HK-2 (cell line): ENCODE data around the gene POU6F2.
"Not testable (repeated sequence)": the region's sequence is repeated elsewhere in the genome, so short reads cannot be mapped to it uniquely, and the experiment has no call there.

ENCODE experiments used
- DNase-seq: peaks from one replicate; pipeline ENCODE4 v3.0.0-alpha.2; 2018; ENCODE audit not compliant: unreplicated experiment

The POU6F2 gene

GRCh38 chr7:39187130-39187529, 209.4 kb downstream of the POU6F2 start:
- DNase-seq: no peak

DNA sequence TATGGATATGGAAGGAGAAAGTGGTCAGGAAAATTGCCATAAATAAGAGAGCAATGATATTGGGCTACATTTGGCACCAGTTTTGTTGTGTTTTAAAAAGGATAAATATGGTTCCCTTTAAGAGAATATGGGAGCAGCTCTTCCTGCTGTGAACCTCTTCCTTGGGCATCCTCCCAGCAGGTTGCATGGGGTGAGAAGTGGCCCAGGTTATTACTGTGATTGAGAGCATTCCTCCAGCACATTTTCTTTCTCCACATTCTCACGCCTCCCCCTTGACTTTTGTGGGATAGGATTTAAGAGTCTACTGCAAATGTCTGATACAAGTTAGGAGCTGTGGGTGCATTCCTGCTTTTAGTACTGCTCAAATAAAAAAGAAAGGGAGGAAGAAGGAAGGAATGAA, 214.8 kb downstream of the POU6F2 start:
- no peak for DNase-seq

- DNase-seq: not testable (repeated sequence)
These were observed 216.7 kb downstream of the POU6F2 start for GRCh38 chr7:39194388-39194787.

DNA sequence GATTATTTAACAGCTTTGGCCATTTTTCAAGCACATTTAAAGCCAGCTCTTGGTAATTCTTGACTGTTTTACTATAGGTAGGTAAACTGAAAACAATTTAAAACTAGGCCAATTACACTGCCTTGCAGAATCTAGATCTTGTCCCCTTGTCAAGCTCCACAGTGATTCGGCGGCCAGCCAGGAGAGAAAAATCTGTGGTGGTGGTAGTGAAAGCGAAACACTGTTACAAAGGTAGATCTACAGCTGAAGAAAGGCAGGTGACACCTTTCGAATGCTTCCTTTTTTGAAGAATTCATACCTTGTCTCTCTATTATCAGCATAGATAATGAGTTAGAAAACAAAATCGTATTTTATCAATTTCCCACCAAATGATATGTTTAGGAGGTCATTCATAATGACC, 218.3 kb downstream of the POU6F2 start:
- DNase-seq: no peak

DNA sequence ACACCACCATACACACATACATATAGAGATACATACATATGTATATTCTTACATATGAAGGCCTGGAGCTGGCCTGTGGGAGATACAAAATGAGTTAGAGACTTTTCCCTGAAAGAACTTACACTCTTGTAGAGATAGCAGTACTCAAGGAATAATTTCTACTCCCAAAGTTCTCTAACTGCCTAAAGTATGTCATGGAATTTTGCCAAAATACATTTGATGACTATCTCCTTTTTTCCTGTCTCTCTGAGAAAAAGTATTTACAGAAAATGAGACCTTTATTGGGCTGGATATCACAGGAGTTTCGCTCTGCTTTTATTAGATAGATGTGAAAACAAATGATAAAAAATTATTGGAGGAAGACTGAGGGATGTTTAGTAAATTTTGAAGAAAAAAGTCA, 220.1 kb downstream of the POU6F2 start:
- DNase-seq: no peak

DNA sequence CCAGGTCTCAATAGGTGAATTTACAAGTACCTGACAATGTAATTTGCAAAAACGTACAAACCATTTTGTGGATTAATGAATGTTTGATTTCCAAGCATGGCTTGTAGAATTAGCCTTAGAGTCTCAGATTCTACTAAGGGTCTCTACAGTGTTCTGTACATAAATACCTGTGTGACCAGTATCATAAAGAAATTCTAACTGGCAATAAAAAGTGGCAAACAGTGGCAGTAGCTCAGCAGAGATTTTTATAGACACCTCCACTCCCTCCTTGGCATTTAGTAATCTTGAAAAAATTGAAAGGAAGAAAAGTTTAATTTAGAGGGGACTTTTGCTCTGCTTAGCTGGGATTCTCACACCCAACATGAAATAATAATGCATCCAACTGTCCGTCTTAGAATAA, 220.8 kb downstream of the POU6F2 start:
- no peak for DNase-seq

DNA sequence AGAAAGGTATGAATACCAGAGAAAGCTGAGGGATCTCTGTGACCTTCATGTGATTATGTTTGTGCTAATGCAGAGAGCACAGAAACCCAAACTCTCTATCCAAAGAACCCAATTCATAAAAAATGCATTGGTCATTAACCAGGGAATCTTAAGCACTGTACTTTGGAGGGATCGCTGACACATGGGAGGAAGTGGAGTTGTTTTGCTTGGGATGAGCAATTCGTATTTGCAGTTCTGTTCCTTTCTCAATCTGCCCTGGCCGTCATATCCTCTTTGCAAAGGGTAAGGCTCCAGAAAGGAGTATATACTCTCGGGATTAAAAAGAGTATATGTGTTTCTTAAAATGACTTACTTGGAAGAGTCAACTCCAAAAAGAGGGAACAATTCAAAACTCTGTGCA, 221.3 kb downstream of the POU6F2 start:
- DNase-seq: no peak

GRCh38 chr7:39199951-39200350, 222.2 kb downstream of the POU6F2 start:
- no peak for DNase-seq

- no peak for DNase-seq
These were observed 224.3 kb downstream of the POU6F2 start for GRCh38 chr7:39202041-39202440.

DNA sequence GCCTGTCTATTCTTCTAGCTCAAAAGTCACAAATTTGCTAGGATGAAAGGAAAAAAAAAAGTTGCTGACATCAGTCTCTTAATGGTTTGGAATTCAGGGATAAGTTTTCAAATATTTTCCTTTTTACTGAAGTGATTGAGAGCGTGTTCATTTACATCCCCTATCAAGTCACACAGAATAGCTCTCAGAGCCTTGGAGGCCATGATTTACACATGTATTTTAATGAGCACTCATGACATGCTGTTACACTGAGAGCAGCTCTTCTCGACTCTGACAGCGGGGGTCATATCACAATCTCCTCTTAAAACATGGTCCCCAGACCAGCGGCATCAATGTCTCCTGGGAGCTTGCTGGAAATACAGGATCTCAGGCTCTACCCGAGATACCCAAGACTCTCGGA, 232.7 kb downstream of the POU6F2 start:
- DNase-seq: no peak

- no peak for DNase-seq
These were observed 233.9 kb downstream of the POU6F2 start for GRCh38 chr7:39211581-39211980.

GRCh38 chr7:39212876-39213275, 235.2 kb downstream of the POU6F2 start:
- no peak for DNase-seq

GRCh38 chr7:39217783-39218182, 240.1 kb downstream of the POU6F2 start:
- DNase-seq: no peak

- no peak for DNase-seq
These were observed 242.2 kb downstream of the POU6F2 start for GRCh38 chr7:39219869-39220268.

GRCh38 chr7:39221901-39222300, 244.2 kb downstream of the POU6F2 start:
- DNase-seq: no peak

DNA sequence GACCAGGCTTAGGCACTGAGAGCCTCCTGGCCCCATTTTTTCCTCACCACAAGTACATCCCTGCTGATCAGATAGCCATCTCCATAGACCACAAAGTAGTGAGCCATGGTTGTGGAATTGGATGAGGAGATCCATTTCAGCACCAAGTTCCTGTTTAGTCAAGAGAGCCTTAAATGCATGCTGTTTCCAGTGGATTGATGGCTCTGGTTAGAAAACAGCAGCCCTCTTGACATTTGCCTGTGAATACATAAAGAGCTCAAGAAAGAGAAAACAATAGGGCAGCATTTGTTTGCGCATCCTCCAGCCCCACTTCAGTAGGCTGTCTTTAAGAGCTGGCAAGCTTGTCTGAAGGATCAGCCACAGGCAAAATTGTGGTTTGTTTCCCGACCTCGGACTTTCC, 251.2 kb downstream of the POU6F2 start:
- DNase-seq: no peak

DNA sequence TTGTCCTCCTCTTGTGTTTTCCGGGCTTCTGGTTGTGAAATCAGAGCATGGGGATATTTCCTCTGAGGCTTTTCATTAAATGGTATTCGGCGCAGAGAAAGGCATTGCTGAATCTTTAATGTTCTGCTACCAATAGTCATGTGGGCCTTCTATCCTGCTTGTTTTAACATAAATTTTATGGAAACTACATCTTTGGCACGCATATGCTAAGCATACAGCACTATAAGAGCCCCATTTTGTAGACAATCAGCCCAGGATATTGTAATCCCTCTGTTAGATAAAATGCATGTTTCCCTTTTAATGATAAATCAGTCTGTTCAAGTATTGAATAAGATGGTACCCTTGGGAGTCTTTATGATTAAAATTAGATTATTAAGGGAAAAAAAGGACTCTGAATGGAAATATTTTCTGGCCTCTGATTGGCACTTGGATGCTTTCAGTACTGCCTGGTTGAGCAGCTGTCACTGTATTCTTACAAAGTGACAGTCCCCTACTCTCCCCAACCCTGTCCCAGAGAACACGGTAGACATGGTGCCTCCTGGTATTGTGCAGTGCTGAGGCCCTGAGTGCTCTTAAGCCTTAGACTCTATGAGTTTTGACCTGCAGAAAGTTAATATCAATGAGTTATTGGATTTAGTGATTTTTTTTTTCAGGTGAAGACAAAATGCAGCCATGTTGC, 256.3 kb downstream of the POU6F2 start:
- no peak for DNase-seq

DNA sequence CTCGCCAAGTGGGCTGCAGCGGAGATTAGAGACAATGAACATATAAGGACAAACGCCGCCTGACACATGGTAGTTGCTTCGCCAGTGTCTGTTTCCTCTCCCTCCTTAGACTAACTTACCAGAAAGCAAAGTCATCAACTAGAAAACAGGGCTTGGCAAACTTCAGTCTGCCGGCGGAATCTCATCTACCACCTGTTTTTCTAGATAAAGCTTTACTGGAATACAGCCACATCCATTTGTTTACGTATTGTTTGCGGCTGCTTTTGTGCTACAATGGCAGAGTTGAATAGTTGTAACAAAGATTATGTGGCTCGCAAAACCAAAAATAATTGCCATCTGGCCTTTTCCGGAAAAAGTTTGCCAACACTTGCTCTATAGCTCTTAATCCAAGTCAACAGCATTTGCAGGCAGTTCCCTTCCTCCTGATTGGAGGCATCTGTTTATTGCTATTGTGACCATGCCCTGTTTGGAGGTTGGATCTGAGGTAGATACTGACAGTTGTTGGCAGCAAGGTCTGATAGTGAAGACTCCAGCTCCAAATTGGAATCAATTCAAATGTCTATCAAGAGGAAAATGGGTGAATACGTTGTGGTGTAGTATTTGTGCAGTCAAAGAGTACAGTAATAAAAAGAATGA, 260.6 kb downstream of the POU6F2 start:
- DNase-seq: no peak

DNA sequence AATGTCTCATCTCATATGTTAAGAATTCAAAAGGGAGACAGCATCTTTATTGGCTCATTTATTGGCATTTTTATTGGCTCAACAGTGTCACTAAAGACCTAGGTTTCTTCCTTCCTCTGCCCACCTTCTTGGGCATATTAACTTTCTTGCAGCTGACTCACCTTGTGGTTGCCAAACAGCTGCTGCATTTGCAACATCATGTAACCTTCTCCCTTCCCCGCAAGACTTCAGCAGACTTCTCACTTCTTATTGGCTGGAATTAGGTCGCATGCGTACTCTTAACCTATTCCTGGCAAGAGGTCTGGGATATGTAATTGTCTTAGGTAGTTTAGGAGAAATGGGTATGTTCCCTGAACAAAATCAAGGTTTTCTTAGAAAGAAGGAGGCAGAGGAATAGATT, 263.2 kb downstream of the POU6F2 start:
- no peak for DNase-seq

- no peak for DNase-seq
These were observed 269.9 kb downstream of the POU6F2 start for GRCh38 chr7:39247576-39247975.

DNA sequence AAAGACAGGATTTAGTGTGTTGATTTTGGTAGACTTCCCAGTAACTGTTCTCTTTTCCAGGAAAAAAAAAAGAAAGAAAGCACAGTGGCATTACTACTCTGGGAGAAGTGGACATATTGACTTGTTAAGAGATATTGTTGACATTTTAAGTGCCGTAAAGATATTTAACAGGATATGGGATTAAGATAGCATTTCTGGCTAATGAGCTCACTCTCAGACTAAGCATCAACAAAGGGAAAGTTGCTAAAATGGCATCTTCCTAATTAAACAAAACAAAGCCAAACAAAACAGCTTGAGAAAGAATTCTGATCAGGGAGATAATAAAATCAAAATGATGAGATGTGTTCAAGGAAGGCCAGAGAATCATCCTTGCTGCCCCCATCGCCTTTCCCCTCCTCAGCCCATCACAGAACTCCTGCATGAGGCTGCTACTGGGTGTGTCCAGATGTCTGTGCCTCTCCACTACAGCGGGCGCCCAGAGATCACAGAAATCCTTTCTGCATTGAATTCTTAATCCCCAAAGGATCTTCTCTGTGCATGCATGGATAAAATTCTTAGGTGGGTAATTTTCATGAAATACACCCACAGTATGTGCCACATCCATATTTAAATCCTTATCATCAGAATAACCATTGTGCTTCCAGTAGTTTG, 270.5 kb downstream of the POU6F2 start:
- DNase-seq: no peak

- DNase-seq: no peak
These were observed 271.0 kb downstream of the POU6F2 start for GRCh38 chr7:39248692-39249090.

GRCh38 chr7:39249635-39250152, 272.0 kb downstream of the POU6F2 start:
- no peak for DNase-seq
